GM12801 (cell line): Measurements from ENCODE around the gene AR.

Source experiments
- TF ChIP-seq, protein P1 (sequence below): IDR thresholded peaks from one replicate; pipeline ENCODE4 v1.5.1; 2011; ENCODE audit warnings: control low read depth; ENCODE audit not compliant: insufficient read length; ENCODE audit errors: extremely low read depth

AR gene

DNA sequence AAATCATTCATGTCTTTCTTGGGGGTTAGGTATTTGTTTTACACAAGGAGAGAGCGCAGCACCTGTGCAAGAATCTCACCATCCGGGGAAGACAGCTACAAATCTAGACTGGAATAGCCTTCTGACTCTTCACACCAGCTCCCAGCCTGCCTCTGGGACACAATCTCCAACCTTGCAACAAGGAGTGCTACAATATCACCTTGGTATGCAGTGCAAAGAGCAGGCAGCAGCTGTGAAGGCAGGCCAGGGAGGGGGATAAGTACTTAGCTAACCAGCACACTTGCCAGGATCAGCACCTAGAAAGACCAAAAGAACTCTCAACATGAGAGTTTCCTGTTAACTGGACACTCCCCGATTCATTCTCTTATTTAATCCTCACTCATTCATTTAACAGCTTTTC, 235.3 kb downstream of the AR start:
- TF ChIP-seq, protein P1, sequence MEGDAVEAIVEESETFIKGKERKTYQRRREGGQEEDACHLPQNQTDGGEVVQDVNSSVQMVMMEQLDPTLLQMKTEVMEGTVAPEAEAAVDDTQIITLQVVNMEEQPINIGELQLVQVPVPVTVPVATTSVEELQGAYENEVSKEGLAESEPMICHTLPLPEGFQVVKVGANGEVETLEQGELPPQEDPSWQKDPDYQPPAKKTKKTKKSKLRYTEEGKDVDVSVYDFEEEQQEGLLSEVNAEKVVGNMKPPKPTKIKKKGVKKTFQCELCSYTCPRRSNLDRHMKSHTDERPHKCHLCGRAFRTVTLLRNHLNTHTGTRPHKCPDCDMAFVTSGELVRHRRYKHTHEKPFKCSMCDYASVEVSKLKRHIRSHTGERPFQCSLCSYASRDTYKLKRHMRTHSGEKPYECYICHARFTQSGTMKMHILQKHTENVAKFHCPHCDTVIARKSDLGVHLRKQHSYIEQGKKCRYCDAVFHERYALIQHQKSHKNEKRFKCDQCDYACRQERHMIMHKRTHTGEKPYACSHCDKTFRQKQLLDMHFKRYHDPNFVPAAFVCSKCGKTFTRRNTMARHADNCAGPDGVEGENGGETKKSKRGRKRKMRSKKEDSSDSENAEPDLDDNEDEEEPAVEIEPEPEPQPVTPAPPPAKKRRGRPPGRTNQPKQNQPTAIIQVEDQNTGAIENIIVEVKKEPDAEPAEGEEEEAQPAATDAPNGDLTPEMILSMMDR: no peak
